Measurements from ENCODE around the gene L3MBTL4. TPM values are rescaled to one million over a fixed set of nuclear protein-coding genes. Genes with fewer than 3 reads are reported as not detected.

Gene L3MBTL4
- total RNA-seq, 1 experiment from 2014 or later, result 2.1 TPM

GRCh38 chr18:6405237-6406074, 9.3 kb downstream of the L3MBTL4 start:
- intact Hi-C loops (cut with micrococcal nuclease; ENCODE audit: unreplicated experiment), result no loop called here
- no TSS peak for BruUV-seq (replicated peaks)
- CTCF ChIA-PET, result no interaction called here
- peaks cover 12% of the 10 kb centered on the region for H3K27me3 Mint-ChIP-seq (ENCODE audit: unreplicated experiment)
- DNase-seq, result no peak
- no peak overlapping the region for H3K4me3 Mint-ChIP-seq (ENCODE audit: low read depth, unreplicated experiment)
- no peaks in the 10 kb centered on the region for H3K36me3 Mint-ChIP-seq (ENCODE audit: insufficient read depth, unreplicated experiment)
- no peak overlapping the region for H3K27ac Mint-ChIP-seq (ENCODE audit: unreplicated experiment)
- H3K9me3 Mint-ChIP-seq (ENCODE audit: low read depth, unreplicated experiment), result no peaks in the 10 kb centered on the region
- H3K4me1 Mint-ChIP-seq (ENCODE audit: low read depth, unreplicated experiment), result no peaks in the 10 kb centered on the region
- TF ChIP-seq, protein P1, sequence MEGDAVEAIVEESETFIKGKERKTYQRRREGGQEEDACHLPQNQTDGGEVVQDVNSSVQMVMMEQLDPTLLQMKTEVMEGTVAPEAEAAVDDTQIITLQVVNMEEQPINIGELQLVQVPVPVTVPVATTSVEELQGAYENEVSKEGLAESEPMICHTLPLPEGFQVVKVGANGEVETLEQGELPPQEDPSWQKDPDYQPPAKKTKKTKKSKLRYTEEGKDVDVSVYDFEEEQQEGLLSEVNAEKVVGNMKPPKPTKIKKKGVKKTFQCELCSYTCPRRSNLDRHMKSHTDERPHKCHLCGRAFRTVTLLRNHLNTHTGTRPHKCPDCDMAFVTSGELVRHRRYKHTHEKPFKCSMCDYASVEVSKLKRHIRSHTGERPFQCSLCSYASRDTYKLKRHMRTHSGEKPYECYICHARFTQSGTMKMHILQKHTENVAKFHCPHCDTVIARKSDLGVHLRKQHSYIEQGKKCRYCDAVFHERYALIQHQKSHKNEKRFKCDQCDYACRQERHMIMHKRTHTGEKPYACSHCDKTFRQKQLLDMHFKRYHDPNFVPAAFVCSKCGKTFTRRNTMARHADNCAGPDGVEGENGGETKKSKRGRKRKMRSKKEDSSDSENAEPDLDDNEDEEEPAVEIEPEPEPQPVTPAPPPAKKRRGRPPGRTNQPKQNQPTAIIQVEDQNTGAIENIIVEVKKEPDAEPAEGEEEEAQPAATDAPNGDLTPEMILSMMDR (IDR thresholded peaks at IDR 0.05; ENCODE audit: unreplicated experiment), result no peak

GRCh38 chr18:6404834-6405233, 9.9 kb downstream of the L3MBTL4 start:
- CTCF ChIA-PET, result interaction anchor here (0.7 kb wide), 1 partner anchor 988 kb away, joined by 3 read pairs; no protein-coding TSS in a partner anchor
- TF ChIP-seq, protein P1 (IDR thresholded peaks at IDR 0.05; ENCODE audit: unreplicated experiment), result no peak
- no peaks in the 10 kb centered on the region for H3K9me3 Mint-ChIP-seq (ENCODE audit: low read depth, unreplicated experiment)
- no peak overlapping the region for H3K27ac Mint-ChIP-seq (ENCODE audit: unreplicated experiment)
- peaks cover 5% of the 10 kb centered on the region for H3K27me3 Mint-ChIP-seq (ENCODE audit: unreplicated experiment)
- H3K4me1 Mint-ChIP-seq (ENCODE audit: low read depth, unreplicated experiment), result no peaks in the 10 kb centered on the region
- no peaks in the 10 kb centered on the region for H3K36me3 Mint-ChIP-seq (ENCODE audit: insufficient read depth, unreplicated experiment)
- no TSS peak for BruUV-seq (replicated peaks)
- no peak for DNase-seq
- intact Hi-C loops (cut with micrococcal nuclease; ENCODE audit: unreplicated experiment), result no loop called here
- H3K4me3 Mint-ChIP-seq (ENCODE audit: low read depth, unreplicated experiment), result no peak overlapping the region

DNA sequence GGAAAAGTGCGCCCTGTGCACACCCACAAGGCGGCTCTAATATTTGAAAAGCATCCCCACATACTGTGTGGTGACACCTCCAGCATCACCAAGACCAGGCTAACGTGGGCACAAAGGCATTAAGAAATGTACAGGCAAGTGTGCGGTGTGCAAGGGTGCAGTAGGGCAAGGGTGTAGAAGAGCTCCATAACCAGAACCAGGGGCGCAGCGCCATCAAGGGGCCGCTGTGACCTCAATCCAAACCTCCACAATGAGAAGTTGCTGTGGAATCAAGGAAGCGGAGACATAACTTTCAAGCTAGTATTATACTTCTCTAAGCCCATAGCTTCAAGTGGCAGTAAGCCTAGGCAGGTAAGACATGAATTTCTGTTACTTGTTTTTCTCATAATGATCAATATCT, 13.0 kb downstream of the L3MBTL4 start:
- Mint-ChIP-seq H3K27ac (ENCODE audit: unreplicated experiment) (no peak overlapping the region), H3K27me3 (ENCODE audit: unreplicated experiment) (no peaks in the 10 kb centered on the region), H3K36me3 (ENCODE audit: insufficient read depth, unreplicated experiment) (no peaks in the 10 kb centered on the region), H3K4me3 (ENCODE audit: low read depth, unreplicated experiment) (no peak overlapping the region), H3K9me3 (ENCODE audit: low read depth, unreplicated experiment) (peaks cover 3% of the 10 kb centered on the region), H3K4me1 (ENCODE audit: low read depth, unreplicated experiment) (no peaks in the 10 kb centered on the region)
- CTCF ChIA-PET, result no interaction called here
- BruUV-seq (replicated peaks), result no TSS peak
- TF ChIP-seq, protein P1 (IDR thresholded peaks at IDR 0.05; ENCODE audit: unreplicated experiment), result no peak
- no peak for DNase-seq
- intact Hi-C loops (cut with micrococcal nuclease; ENCODE audit: unreplicated experiment), result no loop called here

DNA sequence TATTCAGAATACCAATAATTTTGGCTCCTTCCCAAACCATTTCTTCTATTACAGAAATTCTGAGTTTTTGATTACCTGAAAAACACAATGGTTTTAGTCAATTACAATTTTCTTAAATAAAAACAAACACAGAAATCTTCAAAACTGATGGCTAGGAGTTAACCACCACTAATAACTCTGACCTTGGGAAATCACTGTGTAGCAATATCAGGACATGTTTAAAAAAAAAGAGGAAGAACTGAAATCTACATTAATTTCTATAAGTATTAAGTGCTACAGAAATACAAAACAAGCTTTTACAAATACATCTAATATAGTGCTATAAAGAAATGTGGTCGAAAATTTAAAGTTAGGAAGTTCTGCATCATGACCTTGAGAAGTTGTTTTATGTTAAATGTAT, 14.9 kb downstream of the L3MBTL4 start:
- TF ChIP-seq, protein P1 (IDR thresholded peaks at IDR 0.05; ENCODE audit: unreplicated experiment), result no peak
- CTCF ChIA-PET, result no interaction called here
- no peaks in the 10 kb centered on the region for H3K4me1 Mint-ChIP-seq (ENCODE audit: low read depth, unreplicated experiment)
- H3K36me3 Mint-ChIP-seq (ENCODE audit: insufficient read depth, unreplicated experiment), result no peaks in the 10 kb centered on the region
- no peak overlapping the region for H3K4me3 Mint-ChIP-seq (ENCODE audit: low read depth, unreplicated experiment)
- no peaks in the 10 kb centered on the region for H3K27me3 Mint-ChIP-seq (ENCODE audit: unreplicated experiment)
- no peak overlapping the region for H3K27ac Mint-ChIP-seq (ENCODE audit: unreplicated experiment)
- H3K9me3 Mint-ChIP-seq (ENCODE audit: low read depth, unreplicated experiment), result peaks cover 3% of the 10 kb centered on the region
- BruUV-seq (replicated peaks), result no TSS peak
- no peak for DNase-seq
- intact Hi-C loops (cut with micrococcal nuclease; ENCODE audit: unreplicated experiment), result no loop called here

All from Calu3 (cell line).